ENCODE measurements around the gene IMPG2.

Gene IMPG2

GRCh38 chr3:101189176-101189575 lies 131.2 kb downstream of the IMPG2 start:
- ATAC-seq (no peak), DNase-seq (no peak)
- H3K27me3 Mint-ChIP-seq: peaks cover 20% of the 10 kb centered on the region
- no peaks in the 10 kb centered on the region for H3K4me1 Mint-ChIP-seq
- no peak overlapping the region for H3K27ac Mint-ChIP-seq
- no peak overlapping the region for H3K4me3 Mint-ChIP-seq
- no peaks in the 10 kb centered on the region for H3K9me3 Mint-ChIP-seq

GRCh38 chr3:101185341-101185740 lies 135.0 kb downstream of the IMPG2 start:
- DNase-seq: no peak
- Mint-ChIP-seq H3K4me3 (no peak overlapping the region), H3K4me1 (no peaks in the 10 kb centered on the region), H3K27me3 (peaks cover 14% of the 10 kb centered on the region), H3K9me3 (no peaks in the 10 kb centered on the region), H3K27ac (no peak overlapping the region)
- no peak for ATAC-seq

DNA sequence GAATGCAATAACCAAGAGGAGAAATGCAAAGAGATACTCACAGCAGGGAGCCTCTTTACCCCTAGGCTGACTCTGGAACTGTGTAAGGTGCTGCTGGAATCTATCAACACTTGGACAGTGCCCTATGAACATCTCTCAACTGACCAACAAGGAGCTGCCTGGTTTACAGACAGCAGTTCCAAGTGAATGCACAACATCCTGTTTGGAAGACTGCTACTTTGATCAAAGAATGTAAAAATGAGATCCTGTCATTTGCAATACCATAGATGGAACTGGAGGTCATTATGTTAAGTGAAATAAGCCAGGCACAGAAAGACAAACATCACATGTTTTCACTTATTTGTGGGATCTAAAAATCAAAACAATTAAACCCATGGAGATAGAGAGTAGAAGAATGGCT lies 136.3 kb downstream of the IMPG2 start:
- no peaks in the 10 kb centered on the region for H3K4me1 Mint-ChIP-seq
- DNase-seq: no peak
- no peak overlapping the region for H3K4me3 Mint-ChIP-seq
- H3K27ac Mint-ChIP-seq: peak overlapping the region in 1 of 2 donors; percentile 28
- no peaks in the 10 kb centered on the region for H3K9me3 Mint-ChIP-seq
- peaks cover 7% of the 10 kb centered on the region for H3K27me3 Mint-ChIP-seq
- ATAC-seq: no peak

GRCh38 chr3:101183151-101183550 lies 137.2 kb downstream of the IMPG2 start:
- no peak for ATAC-seq
- no peaks in the 10 kb centered on the region for H3K9me3 Mint-ChIP-seq

DNA sequence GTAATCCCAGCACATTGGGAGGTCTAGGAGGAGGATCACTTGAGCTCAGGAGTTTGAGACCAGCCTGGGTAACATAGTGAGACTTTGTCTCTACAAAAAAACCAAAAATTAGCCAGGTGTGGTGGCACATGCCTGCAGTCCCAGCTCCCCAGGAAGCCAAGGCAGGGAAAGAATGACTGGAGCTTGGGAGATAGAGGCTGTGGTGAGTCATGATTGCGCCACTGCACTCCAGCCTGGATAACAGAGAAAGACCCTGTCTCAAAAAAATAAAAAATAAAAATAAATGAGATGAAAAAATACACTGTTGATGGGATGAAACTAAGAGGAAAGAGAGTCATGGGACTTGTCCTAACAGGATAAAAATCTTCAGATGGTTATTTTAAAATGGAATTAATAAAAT lies 137.6 kb downstream of the IMPG2 start:
- no peaks in the 10 kb centered on the region for H3K27me3 Mint-ChIP-seq
- H3K4me1 Mint-ChIP-seq: no peaks in the 10 kb centered on the region
- ATAC-seq (no peak), DNase-seq (no peak)
- no peaks in the 10 kb centered on the region for H3K9me3 Mint-ChIP-seq
- H3K27ac Mint-ChIP-seq: peak overlapping the region in 1 of 2 donors; percentile 20
- H3K4me3 Mint-ChIP-seq: no peak overlapping the region

More at GRCh38 chr3:101183151-101183550, 137.2 kb downstream of the IMPG2 start:
- DNase-seq: no peak
- Mint-ChIP-seq H3K27ac (no peak overlapping the region), H3K27me3 (no peaks in the 10 kb centered on the region), H3K4me3 (no peak overlapping the region), H3K4me1 (no peaks in the 10 kb centered on the region)

DNA sequence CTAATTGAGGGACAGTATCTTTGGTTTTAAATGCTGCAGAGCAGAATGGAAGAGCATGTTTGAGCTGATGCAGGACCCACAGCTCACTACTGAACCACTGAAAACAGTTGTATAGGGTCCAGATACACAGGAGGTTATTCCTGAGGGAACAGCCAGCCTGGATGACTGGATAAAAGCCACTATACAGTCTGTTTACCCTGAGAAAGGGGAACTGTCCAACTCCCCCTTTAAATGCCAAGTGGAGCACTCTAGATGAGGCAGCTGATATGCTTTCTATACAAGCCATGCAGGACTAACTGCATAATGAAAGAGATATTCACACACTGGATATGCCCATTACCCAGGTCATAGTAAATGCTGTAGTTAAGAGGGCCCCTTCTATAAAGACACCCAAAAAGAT lies 138.6 kb downstream of the IMPG2 start:
- no peak overlapping the region for H3K4me3 Mint-ChIP-seq
- H3K4me1 Mint-ChIP-seq: no peaks in the 10 kb centered on the region
- DNase-seq: no peak
- no peaks in the 10 kb centered on the region for H3K9me3 Mint-ChIP-seq
- no peaks in the 10 kb centered on the region for H3K27me3 Mint-ChIP-seq
- ATAC-seq: no peak
- no peak overlapping the region for H3K27ac Mint-ChIP-seq

- DNase-seq (no peak), ATAC-seq (no peak)
- peaks cover 0 to 7% of the 10 kb centered on the region in 2 donors for H3K9me3 Mint-ChIP-seq
- H3K4me3 Mint-ChIP-seq: no peak overlapping the region
- H3K27me3 Mint-ChIP-seq: no peaks in the 10 kb centered on the region
- H3K4me1 Mint-ChIP-seq: no peaks in the 10 kb centered on the region
- H3K27ac Mint-ChIP-seq: no peak overlapping the region
Measured at GRCh38 chr3:101179637-101180036, 140.7 kb downstream of the IMPG2 start.

GRCh38 chr3:101177577-101177976 lies 142.8 kb downstream of the IMPG2 start:
- no peak overlapping the region for H3K4me3 Mint-ChIP-seq
- H3K9me3 Mint-ChIP-seq: peaks cover 0 to 12% of the 10 kb centered on the region in 2 donors
- DNase-seq (no peak), ATAC-seq (peak; percentile 71)
- H3K27ac Mint-ChIP-seq: peak overlapping the region in 1 of 2 donors; percentile 7
- no peaks in the 10 kb centered on the region for H3K27me3 Mint-ChIP-seq
- H3K4me1 Mint-ChIP-seq: no peaks in the 10 kb centered on the region
